Measurements from ENCODE around the gene KIAA1328.

The KIAA1328 gene

DNA sequence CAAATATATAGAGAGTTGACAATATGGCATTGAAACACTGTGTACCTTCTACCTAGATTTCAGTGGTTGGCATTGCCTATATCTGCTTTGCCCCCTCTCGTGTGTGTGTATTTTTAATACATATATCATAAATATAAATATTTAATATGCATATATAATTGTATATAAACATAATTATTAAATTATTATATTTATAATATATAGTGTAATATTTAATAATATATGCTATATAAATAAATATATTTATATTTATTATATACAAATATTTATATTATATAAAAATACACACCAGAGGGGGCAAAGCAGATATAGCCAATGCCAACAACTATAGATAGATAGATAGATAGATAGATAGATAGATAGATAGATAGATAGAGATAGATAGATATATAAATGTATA lies 124.1 kb downstream of the KIAA1328 start:
- no peak overlapping the region for H3K4me3 ChIP-seq (ENCODE audit: low read depth, low read length)
- no peaks in the 10 kb centered on the region for H3K4me1 ChIP-seq
- no peaks in the 10 kb centered on the region for H3K36me3 ChIP-seq (ENCODE audit: control insufficient read depth, insufficient read depth, low read length)
- H3K79me2 ChIP-seq, result no peaks in the 10 kb centered on the region
- H3K9me3 ChIP-seq (ENCODE audit: control insufficient read depth, low read length), result no peaks in the 10 kb centered on the region
- H3K27ac ChIP-seq, result no peak overlapping the region
- TF ChIP-seq, protein P1, sequence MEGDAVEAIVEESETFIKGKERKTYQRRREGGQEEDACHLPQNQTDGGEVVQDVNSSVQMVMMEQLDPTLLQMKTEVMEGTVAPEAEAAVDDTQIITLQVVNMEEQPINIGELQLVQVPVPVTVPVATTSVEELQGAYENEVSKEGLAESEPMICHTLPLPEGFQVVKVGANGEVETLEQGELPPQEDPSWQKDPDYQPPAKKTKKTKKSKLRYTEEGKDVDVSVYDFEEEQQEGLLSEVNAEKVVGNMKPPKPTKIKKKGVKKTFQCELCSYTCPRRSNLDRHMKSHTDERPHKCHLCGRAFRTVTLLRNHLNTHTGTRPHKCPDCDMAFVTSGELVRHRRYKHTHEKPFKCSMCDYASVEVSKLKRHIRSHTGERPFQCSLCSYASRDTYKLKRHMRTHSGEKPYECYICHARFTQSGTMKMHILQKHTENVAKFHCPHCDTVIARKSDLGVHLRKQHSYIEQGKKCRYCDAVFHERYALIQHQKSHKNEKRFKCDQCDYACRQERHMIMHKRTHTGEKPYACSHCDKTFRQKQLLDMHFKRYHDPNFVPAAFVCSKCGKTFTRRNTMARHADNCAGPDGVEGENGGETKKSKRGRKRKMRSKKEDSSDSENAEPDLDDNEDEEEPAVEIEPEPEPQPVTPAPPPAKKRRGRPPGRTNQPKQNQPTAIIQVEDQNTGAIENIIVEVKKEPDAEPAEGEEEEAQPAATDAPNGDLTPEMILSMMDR (IDR thresholded peaks at IDR 0.05), result no peak
- H3K4me2 ChIP-seq (ENCODE audit: low read length), result no peak overlapping the region
- H3K27me3 ChIP-seq (ENCODE audit: control insufficient read depth, insufficient read depth, low read length), result no peaks in the 10 kb centered on the region
- H3K9ac ChIP-seq, result no peak overlapping the region
- H2AFZ ChIP-seq, result no peak overlapping the region

GRCh38 chr18:36960038-36960437 lies 131.1 kb downstream of the KIAA1328 start:
- Histone ChIP-seq H3K4me2 (ENCODE audit: low read length) (no peak overlapping the region), H3K27ac (no peak overlapping the region), H3K4me1 (no peaks in the 10 kb centered on the region), H3K36me3 (ENCODE audit: control insufficient read depth, insufficient read depth, low read length) (no peaks in the 10 kb centered on the region), H3K4me3 (ENCODE audit: low read depth, low read length) (no peak overlapping the region), H3K27me3 (ENCODE audit: control insufficient read depth, insufficient read depth, low read length) (no peaks in the 10 kb centered on the region), H3K9ac (no peak overlapping the region), H3K9me3 (ENCODE audit: control insufficient read depth, low read length) (no peaks in the 10 kb centered on the region), H2AFZ (no peak overlapping the region), H3K79me2 (no peaks in the 10 kb centered on the region)
- TF ChIP-seq, protein P1 (IDR thresholded peaks at IDR 0.05), result no peak

GRCh38 chr18:36963464-36963863 lies 134.5 kb downstream of the KIAA1328 start:
- no peaks in the 10 kb centered on the region for H3K36me3 ChIP-seq (ENCODE audit: control insufficient read depth, insufficient read depth, low read length)
- no peak overlapping the region for H3K4me2 ChIP-seq (ENCODE audit: low read length)
- H3K9ac ChIP-seq, result no peak overlapping the region
- TF ChIP-seq, protein P1 (IDR thresholded peaks at IDR 0.05), result no peak
- H2AFZ ChIP-seq, result no peak overlapping the region
- no peaks in the 10 kb centered on the region for H3K4me1 ChIP-seq
- no peak overlapping the region for H3K27ac ChIP-seq
- no peaks in the 10 kb centered on the region for H3K27me3 ChIP-seq (ENCODE audit: control insufficient read depth, insufficient read depth, low read length)
- H3K79me2 ChIP-seq, result no peaks in the 10 kb centered on the region
- no peaks in the 10 kb centered on the region for H3K9me3 ChIP-seq (ENCODE audit: control insufficient read depth, low read length)
- no peak overlapping the region for H3K4me3 ChIP-seq (ENCODE audit: low read depth, low read length)

- Histone ChIP-seq H3K4me3 (ENCODE audit: low read depth, low read length) (no peak overlapping the region), H3K4me1 (no peaks in the 10 kb centered on the region), H3K27ac (no peak overlapping the region), H3K9ac (no peak overlapping the region), H3K79me2 (no peaks in the 10 kb centered on the region), H3K4me2 (ENCODE audit: low read length) (no peak overlapping the region), H2AFZ (no peak overlapping the region), H3K27me3 (ENCODE audit: control insufficient read depth, insufficient read depth, low read length) (no peaks in the 10 kb centered on the region), H3K36me3 (ENCODE audit: control insufficient read depth, insufficient read depth, low read length) (no peaks in the 10 kb centered on the region), H3K9me3 (ENCODE audit: control insufficient read depth, low read length) (no peaks in the 10 kb centered on the region)
- TF ChIP-seq, protein P1 (IDR thresholded peaks at IDR 0.05), result no peak
Observed at GRCh38 chr18:36974686-36975085, 145.8 kb downstream of the KIAA1328 start.

DNA sequence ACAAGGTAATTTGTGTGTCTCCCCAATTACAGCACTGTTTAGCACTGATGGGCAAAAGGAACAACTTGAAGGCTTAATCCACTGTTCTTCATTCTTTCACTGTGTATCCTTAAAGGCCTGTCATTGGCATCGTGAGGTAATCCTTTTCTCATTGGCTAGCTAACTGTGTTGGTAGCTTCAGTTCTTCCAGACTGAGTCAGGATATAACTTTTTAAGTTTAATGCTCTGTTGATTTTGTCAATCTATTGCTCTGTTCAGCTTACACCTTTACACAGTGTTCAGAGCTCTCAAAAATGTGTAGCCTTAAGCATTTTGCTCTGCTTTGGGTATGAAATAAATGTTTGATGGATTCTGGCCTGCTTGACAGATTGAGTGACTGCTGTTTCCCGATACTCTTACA lies 148.2 kb downstream of the KIAA1328 start:
- H3K9me3 ChIP-seq (ENCODE audit: control insufficient read depth, low read length), result no peaks in the 10 kb centered on the region
- no peaks in the 10 kb centered on the region for H3K4me1 ChIP-seq
- H3K4me2 ChIP-seq (ENCODE audit: low read length), result no peak overlapping the region
- H3K36me3 ChIP-seq (ENCODE audit: control insufficient read depth, insufficient read depth, low read length), result no peaks in the 10 kb centered on the region
- no peaks in the 10 kb centered on the region for H3K79me2 ChIP-seq
- H3K4me3 ChIP-seq (ENCODE audit: low read depth, low read length), result no peak overlapping the region
- no peak overlapping the region for H3K27ac ChIP-seq
- no peaks in the 10 kb centered on the region for H3K27me3 ChIP-seq (ENCODE audit: control insufficient read depth, insufficient read depth, low read length)
- TF ChIP-seq, protein P1 (IDR thresholded peaks at IDR 0.05), result no peak
- no peak overlapping the region for H2AFZ ChIP-seq
- H3K9ac ChIP-seq, result no peak overlapping the region
